PFSK-1 (cell line): ENCODE measurements around the gene ZDHHC20.

Source experiments
- FOXP2 ChIP-seq: optimal IDR thresholded peaks from 2 replicates; pipeline ENCODE3; 2011; ENCODE audit warnings: borderline replicate concordance, control low read depth, inconsistent platforms; ENCODE audit not compliant: insufficient read depth; ENCODE audit errors: extremely low read length, extremely low read depth
- POLR2AphosphoS5 ChIP-seq: IDR thresholded peaks from 2 replicates; pipeline ENCODE4 v1.6.1; 2012; ENCODE audit warnings: low read depth, mild to moderate bottlenecking, control low read depth, low read length, moderate library complexity
- REST ChIP-seq, 2 experiments: IDR thresholded peaks; 2 replicates each; pipeline versions ENCODE4 v1.6.1 to v1.8.0; 2011 to 2012; ENCODE audit warnings: low read depth in 2 of 2, low read length in 2 of 2, control low read depth in 1 of 2, inconsistent platforms in 1 of 2, mild to moderate bottlenecking in 1 of 2, moderate library complexity in 1 of 2; ENCODE audit not compliant: insufficient read depth in 1 of 2
- SIN3A ChIP-seq: IDR thresholded peaks from 2 replicates; pipeline ENCODE4 v1.6.1; 2012; ENCODE audit warnings: mild to moderate bottlenecking, low read length, moderate library complexity, borderline replicate concordance; ENCODE audit not compliant: insufficient read depth
- TAF1 ChIP-seq: IDR thresholded peaks from 2 replicates; pipeline ENCODE4 v1.6.1; 2012; ENCODE audit warnings: low read length, control low read depth, borderline replicate concordance; ENCODE audit not compliant: insufficient read depth

The ZDHHC20 gene

GRCh38 chr13:21435687-21436151 is 23.4 kb downstream of the ZDHHC20 start:
- TF ChIP-seq POLR2AphosphoS5 (no peak), FOXP2 (no peak), SIN3A (no peak), REST (IDR thresholded peaks at IDR 0.05; ENCODE audit: insufficient read depth in 1 of 2, low read depth in 2 of 2, low read length in 2 of 2) (no peak)

GRCh38 chr13:21435231-21435630 is 23.9 kb downstream of the ZDHHC20 start:
- TF ChIP-seq FOXP2: no peak
- no peak for TF ChIP-seq POLR2AphosphoS5
- no peak for TF ChIP-seq TAF1
- TF ChIP-seq SIN3A: no peak
- TF ChIP-seq REST (IDR thresholded peaks at IDR 0.05; ENCODE audit: insufficient read depth in 1 of 2, low read depth in 2 of 2, low read length in 2 of 2): no peak

- TF ChIP-seq FOXP2 (no peak), POLR2AphosphoS5 (no peak), SIN3A (no peak)
Observed at GRCh38 chr13:21434588-21434987, 24.5 kb downstream of the ZDHHC20 start.

- TF ChIP-seq POLR2AphosphoS5 (no peak), TAF1 (no peak), FOXP2 (no peak), SIN3A (no peak), REST (IDR thresholded peaks at IDR 0.05; ENCODE audit: insufficient read depth in 1 of 2, low read depth in 2 of 2, low read length in 2 of 2) (no peak)
Observed at GRCh38 chr13:21429211-21429610, 29.9 kb downstream of the ZDHHC20 start.

GRCh38 chr13:21427741-21428140 is 31.4 kb downstream of the ZDHHC20 start:
- TF ChIP-seq REST (IDR thresholded peaks at IDR 0.05; ENCODE audit: insufficient read depth in 1 of 2, low read depth in 2 of 2, low read length in 2 of 2): no peak
- no peak for TF ChIP-seq TAF1
- TF ChIP-seq SIN3A: no peak
- TF ChIP-seq FOXP2: no peak
- no peak for TF ChIP-seq POLR2AphosphoS5
